Mesenchymal stem cell (in vitro differentiated cells and primary cell): Measurements from ENCODE around the gene OTX1.

ENCODE experiments used
- DNase-seq: peaks from one replicate; pipeline ENCODE4 v3.0.0-alpha.2; 2013
- H2AFZ ChIP-seq: one replicate; pipeline ENCODE4 v1.6.1; 2013; ENCODE audit warnings: low read depth, mild to moderate bottlenecking, control low read depth, inconsistent platforms, low read length, moderate library complexity
- H2AK5ac ChIP-seq: 2 replicates; pipeline ENCODE4 v1.6.1; 2013; ENCODE audit warnings: low read length, moderate library complexity, mild to moderate bottlenecking, inconsistent platforms; ENCODE audit not compliant: severe bottlenecking
- H2BK120ac ChIP-seq: one replicate; pipeline ENCODE4 v1.6.1; 2013; ENCODE audit warnings: low read depth, mild to moderate bottlenecking, inconsistent platforms, low read length, moderate library complexity
- H2BK12ac ChIP-seq, 2 experiments: one replicate each; pipeline ENCODE4 v1.6.1; 2013; ENCODE audit warnings: inconsistent platforms in 2 of 2, low read length in 2 of 2, mild to moderate bottlenecking in 2 of 2, moderate library complexity in 2 of 2, control low read depth in 1 of 2
- H2BK15ac ChIP-seq: one replicate; pipeline ENCODE4 v1.6.1; 2013; ENCODE audit warnings: mild to moderate bottlenecking, low read depth, inconsistent platforms; ENCODE audit not compliant: poor library complexity, severe bottlenecking
- H2BK5ac ChIP-seq: 2 replicates; pipeline ENCODE4 v1.6.1; 2013; ENCODE audit warnings: low read depth, mild to moderate bottlenecking, low read length, control low read depth, inconsistent platforms; ENCODE audit not compliant: poor library complexity, severe bottlenecking
- H3K14ac ChIP-seq, 2 experiments: one replicate each; pipeline ENCODE4 v1.6.1; 2013; ENCODE audit warnings: inconsistent platforms in 2 of 2, low read length in 2 of 2, control low read depth in 1 of 2, mild to moderate bottlenecking in 1 of 2, moderate library complexity in 1 of 2
- H3K18ac ChIP-seq, 2 experiments: one replicate each; pipeline ENCODE4 v1.6.1; 2013; ENCODE audit warnings: inconsistent platforms in 2 of 2, low read length in 2 of 2, control low read depth in 1 of 2, low read depth in 1 of 2, mild to moderate bottlenecking in 1 of 2
- H3K23ac ChIP-seq, 2 experiments: one replicate each; pipeline ENCODE4 v1.6.1; 2013; ENCODE audit warnings: inconsistent platforms in 2 of 2, low read length in 2 of 2, mild to moderate bottlenecking in 2 of 2, moderate library complexity in 2 of 2, control low read depth in 1 of 2
- H3K27ac ChIP-seq: 2 replicates; pipeline ENCODE4 v1.5.1; 2013; ENCODE audit warnings: mild to moderate bottlenecking, moderate library complexity, low read length, control low read depth, inconsistent platforms; ENCODE audit not compliant: poor library complexity, severe bottlenecking
- H3K27me3 ChIP-seq, 2 experiments: 2 replicates each; pipeline versions ENCODE4 v1.6.1 to v1.7.0; 2013; ENCODE audit warnings: low read length in 2 of 2, mild to moderate bottlenecking in 2 of 2, moderate library complexity in 2 of 2, control low read depth in 1 of 2, inconsistent platforms in 1 of 2; ENCODE audit not compliant: control insufficient read depth in 1 of 2, insufficient read depth in 1 of 2
- H3K36me3 ChIP-seq, 2 experiments: 2 replicates each; pipeline versions ENCODE4 v1.6.1 to v1.7.0; 2013; ENCODE audit warnings: low read length in 2 of 2, control low read depth in 1 of 2, inconsistent platforms in 1 of 2, low read depth in 1 of 2, mild to moderate bottlenecking in 1 of 2; ENCODE audit not compliant: insufficient read depth in 2 of 2, control insufficient read depth in 1 of 2
- H3K4ac ChIP-seq, 2 experiments: one replicate each; pipeline ENCODE4 v1.6.1; 2013; ENCODE audit warnings: inconsistent platforms in 2 of 2, low read length in 2 of 2, mild to moderate bottlenecking in 2 of 2, moderate library complexity in 2 of 2, control low read depth in 1 of 2, low read depth in 1 of 2
- H3K4me1 ChIP-seq: 2 replicates; pipeline ENCODE4 v1.6.1; 2013; ENCODE audit warnings: low read depth, low read length, control low read depth; ENCODE audit not compliant: control insufficient read depth, insufficient read depth
- H3K4me2 ChIP-seq: 2 replicates; pipeline ENCODE4 v1.6.1; 2013; ENCODE audit warnings: low read length, mild to moderate bottlenecking, inconsistent platforms; ENCODE audit not compliant: poor library complexity, severe bottlenecking
- H3K4me3 ChIP-seq, 2 experiments: 2 replicates each; pipeline versions ENCODE4 v1.5.1 to v1.7.0; 2013; ENCODE audit warnings: low read length in 2 of 2, mild to moderate bottlenecking in 2 of 2, control low read depth in 1 of 2, low read depth in 1 of 2; ENCODE audit not compliant: insufficient read depth in 1 of 2
- H3K79me1 ChIP-seq: replicated peaks from 2 replicates; pipeline ENCODE4 v1.6.1; 2013; ENCODE audit warnings: mild to moderate bottlenecking, control low read depth, low read length, inconsistent platforms; ENCODE audit not compliant: poor library complexity, severe bottlenecking
- H3K9ac ChIP-seq: 2 replicates; pipeline ENCODE4 v1.7.0; 2013; ENCODE audit warnings: mild to moderate bottlenecking, low read length, moderate library complexity
- H3K9me3 ChIP-seq: 2 replicates; pipeline ENCODE4 v1.7.0; 2013; ENCODE audit warnings: mild to moderate bottlenecking, low read length; ENCODE audit not compliant: control insufficient read depth
- H4K8ac ChIP-seq: one replicate; pipeline ENCODE4 v1.6.1; 2013; ENCODE audit warnings: inconsistent platforms, mild to moderate bottlenecking, low read length, moderate library complexity
- H4K91ac ChIP-seq: one replicate; pipeline ENCODE4 v1.6.1; 2013; ENCODE audit warnings: mild to moderate bottlenecking, low read length, inconsistent platforms
- WGBS: methylation state at CpG from one replicate; pipeline ENCODE4 v1.1.7; 2013; ENCODE audit warnings: mixed read lengths; 5-methylcytosine and 5-hydroxymethylcytosine counted together

The OTX1 gene

GRCh38 chr2:63055226-63056106 lies 4.8 kb downstream of the OTX1 start:
- Histone ChIP-seq H2BK12ac (no peak overlapping the region), H3K4me2 (peak overlapping the region; percentile 31), H3K9ac (no peak overlapping the region), H2AFZ (no peak overlapping the region), H2BK120ac (no peak overlapping the region), H4K8ac (peak overlapping the region; percentile 9), H3K18ac (no peak overlapping the region), H4K91ac (no peak overlapping the region), H3K23ac (peak overlapping the region in 1 of 2 experiments; percentile 68), H3K79me1 (no peaks in the 10 kb centered on the region), H2BK5ac (no peak overlapping the region), H3K4ac (no peak overlapping the region), H2BK15ac (no peak overlapping the region), H3K4me3 (peak overlapping the region; percentile 11 to 58), H3K9me3 (no peaks in the 10 kb centered on the region), H3K27ac (no peak overlapping the region), H3K14ac (no peak overlapping the region), H3K4me1 (peaks cover 40% of the 10 kb centered on the region), H3K36me3 (peaks cover 0 to 2% of the 10 kb centered on the region in 2 experiments), H3K27me3 (peaks cover 96 to 97% of the 10 kb centered on the region in 2 experiments), H2AK5ac (no peak overlapping the region)
- WGBS, result 4% methylated on average over 61 of the region's 63 CpGs
- peak; percentile 27 for DNase-seq

GRCh38 chr2:63056107-63057050 lies 5.7 kb downstream of the OTX1 start:
- Histone ChIP-seq H2BK120ac (no peak overlapping the region), H3K4ac (no peak overlapping the region), H3K4me2 (no peak overlapping the region), H3K4me1 (peaks cover 36% of the 10 kb centered on the region), H4K8ac (no peak overlapping the region), H3K27me3 (peaks cover 89 to 97% of the 10 kb centered on the region in 2 experiments), H2AFZ (no peak overlapping the region), H3K79me1 (no peaks in the 10 kb centered on the region), H3K4me3 (peak overlapping the region; percentile 10 to 58), H3K18ac (no peak overlapping the region), H2BK5ac (no peak overlapping the region), H2BK12ac (no peak overlapping the region), H4K91ac (no peak overlapping the region), H3K23ac (peak overlapping the region in 1 of 2 experiments; percentile 11), H2AK5ac (no peak overlapping the region), H2BK15ac (no peak overlapping the region), H3K14ac (no peak overlapping the region), H3K9me3 (no peaks in the 10 kb centered on the region), H3K36me3 (peaks cover 0 to 2% of the 10 kb centered on the region in 2 experiments), H3K27ac (no peak overlapping the region), H3K9ac (no peak overlapping the region)
- peak; percentile 27 for DNase-seq
- WGBS, result 6% methylated on average over 40 of the region's 49 CpGs

- Histone ChIP-seq H3K36me3 (peaks cover 0 to 2% of the 10 kb centered on the region in 2 experiments), H3K4me1 (peaks cover 36% of the 10 kb centered on the region), H2BK15ac (no peak overlapping the region), H3K27me3 (peaks cover 79 to 98% of the 10 kb centered on the region in 2 experiments), H3K4me3 (no peak overlapping the region), H3K18ac (no peak overlapping the region), H2BK12ac (no peak overlapping the region), H2BK5ac (no peak overlapping the region), H3K14ac (no peak overlapping the region), H3K4me2 (no peak overlapping the region), H4K91ac (no peak overlapping the region), H3K9me3 (no peaks in the 10 kb centered on the region), H3K23ac (no peak overlapping the region), H3K27ac (no peak overlapping the region), H4K8ac (no peak overlapping the region), H2BK120ac (no peak overlapping the region), H2AFZ (no peak overlapping the region), H3K4ac (no peak overlapping the region), H2AK5ac (no peak overlapping the region), H3K9ac (no peak overlapping the region), H3K79me1 (no peaks in the 10 kb centered on the region)
- 4% methylated on average over 24 of the region's 35 CpGs for WGBS
- peak; percentile 19 for DNase-seq
Measured at GRCh38 chr2:63057249-63058143, 6.9 kb downstream of the OTX1 start.
